ENCODE measurements around the gene HSPA4L. TPM values are rescaled to one million over a fixed set of nuclear protein-coding genes. Genes with fewer than 3 reads are reported as not detected.

HSPA4L gene
- total and polyA plus RNA-seq, 2 donors (not counting 3 experiments of a cell fraction or from before 2014, with no cell fraction given) = 1.3 to 12.4 TPM

DNA sequence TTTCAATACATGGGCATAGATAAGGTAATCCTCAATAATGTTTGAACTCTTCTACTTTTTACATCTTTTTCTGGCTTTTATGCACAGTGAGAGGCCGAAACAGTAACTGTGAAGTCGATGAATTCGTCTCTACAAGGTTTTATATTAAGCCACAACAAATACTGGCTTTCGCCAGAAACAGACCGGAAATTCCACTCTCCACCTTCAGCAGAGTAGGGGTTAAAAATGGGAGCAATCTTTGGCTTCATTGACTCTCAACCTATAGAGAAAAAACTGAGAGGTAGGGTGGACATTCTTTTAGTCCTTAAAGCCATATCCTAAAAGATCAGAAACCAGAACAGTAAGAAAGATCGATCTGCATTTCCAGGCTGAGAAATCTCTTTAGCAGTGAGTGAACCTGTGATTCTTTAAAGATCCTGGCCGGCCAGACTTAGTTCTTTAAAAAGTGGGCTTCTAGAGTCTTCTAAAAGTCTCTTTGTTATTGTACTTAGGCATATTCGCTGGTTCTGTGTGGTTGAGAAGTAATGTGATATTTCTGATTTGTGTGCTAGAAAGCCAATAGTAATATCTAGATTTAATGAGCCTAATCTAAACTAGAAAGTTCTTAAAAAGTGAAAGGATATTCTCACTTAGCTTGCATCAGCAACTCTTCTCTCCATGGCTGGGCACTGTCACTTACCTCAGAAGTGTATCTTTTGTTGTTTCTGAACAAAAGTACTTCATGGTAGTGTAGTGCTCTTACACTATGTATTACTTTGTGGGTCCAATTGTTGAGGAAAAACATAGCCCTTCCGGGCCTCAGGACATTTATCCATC, 2.0 kb downstream of the HSPA4L start:
- Histone ChIP-seq H3K36me3 (ENCODE audit: control insufficient read depth in 2 of 2, extremely low read depth in 1 of 2, insufficient read depth in 2 of 2, low read length in 2 of 2) (no peaks in the 10 kb centered on the region), H3K4me3 (replicated peaks in 1 of 3; ENCODE audit: insufficient read depth in 1 of 3, low read depth in 1 of 3, low read length in 3 of 3) (peak overlapping the region in 1 of 3 experiments; percentile 53), H3K27ac (ENCODE audit: insufficient read depth, low read depth, low read length) (no peak overlapping the region), H3K9ac (replicated peaks; ENCODE audit: extremely low read depth, insufficient read depth, low read length) (no peak overlapping the region), H3K9me3 (replicated peaks; ENCODE audit: control insufficient read depth, insufficient read depth, low read length) (no peaks in the 10 kb centered on the region), H3K27me3 (ENCODE audit: control insufficient read depth in 2 of 2, insufficient read depth in 2 of 2, low read length in 2 of 2) (peaks cover 0 to 1% of the 10 kb centered on the region in 2 experiments), H3K9me1 (replicated peaks; ENCODE audit: control insufficient read depth, extremely low read depth, insufficient read depth, low read length) (no peaks in the 10 kb centered on the region), H3K4me1 (ENCODE audit: control insufficient read depth, extremely low read depth, insufficient read depth, low read length) (peaks cover 2% of the 10 kb centered on the region), H4K20me1 (replicated peaks; ENCODE audit: control insufficient read depth, extremely low read depth, insufficient read depth, low read length) (no peaks in the 10 kb centered on the region), H3K79me2 (ENCODE audit: control insufficient read depth, insufficient read depth, low read length) (no peaks in the 10 kb centered on the region), H2AFZ (ENCODE audit: low read depth, low read length) (peak overlapping the region; percentile 8), H3K4me2 (ENCODE audit: insufficient read depth, low read length) (peak overlapping the region; percentile 41)
- BruUV-seq (replicated peaks) = no TSS peak
- TF ChIP-seq FOS (IDR thresholded peaks at IDR 0.05; ENCODE audit: borderline replicate concordance, insufficient read depth, low read length) (no peak), MAX (IDR thresholded peaks at IDR 0.05; ENCODE audit: insufficient read depth, insufficient read length) (no peak), MYC (IDR thresholded peaks at IDR 0.05; ENCODE audit: low read depth, low read length) (no peak), POLR2A (IDR thresholded peaks at IDR 0.05; ENCODE audit: low read depth, low read length) (no peak), POLR2AphosphoS5 (IDR thresholded peaks at IDR 0.05; ENCODE audit: insufficient read depth, low read depth, low read length) (no peak), JUN (IDR thresholded peaks at IDR 0.05; ENCODE audit: borderline replicate concordance, insufficient read depth, insufficient read length, low read depth) (no peak), GATA2 (IDR thresholded peaks at IDR 0.05; ENCODE audit: insufficient read depth, insufficient read length, low read depth, low read length) (no peak), EZH2 (IDR thresholded peaks at IDR 0.05; ENCODE audit: borderline replicate concordance, low read depth, low read length, severe bottlenecking) (no peak)
- TF ChIP-seq, protein P1, sequence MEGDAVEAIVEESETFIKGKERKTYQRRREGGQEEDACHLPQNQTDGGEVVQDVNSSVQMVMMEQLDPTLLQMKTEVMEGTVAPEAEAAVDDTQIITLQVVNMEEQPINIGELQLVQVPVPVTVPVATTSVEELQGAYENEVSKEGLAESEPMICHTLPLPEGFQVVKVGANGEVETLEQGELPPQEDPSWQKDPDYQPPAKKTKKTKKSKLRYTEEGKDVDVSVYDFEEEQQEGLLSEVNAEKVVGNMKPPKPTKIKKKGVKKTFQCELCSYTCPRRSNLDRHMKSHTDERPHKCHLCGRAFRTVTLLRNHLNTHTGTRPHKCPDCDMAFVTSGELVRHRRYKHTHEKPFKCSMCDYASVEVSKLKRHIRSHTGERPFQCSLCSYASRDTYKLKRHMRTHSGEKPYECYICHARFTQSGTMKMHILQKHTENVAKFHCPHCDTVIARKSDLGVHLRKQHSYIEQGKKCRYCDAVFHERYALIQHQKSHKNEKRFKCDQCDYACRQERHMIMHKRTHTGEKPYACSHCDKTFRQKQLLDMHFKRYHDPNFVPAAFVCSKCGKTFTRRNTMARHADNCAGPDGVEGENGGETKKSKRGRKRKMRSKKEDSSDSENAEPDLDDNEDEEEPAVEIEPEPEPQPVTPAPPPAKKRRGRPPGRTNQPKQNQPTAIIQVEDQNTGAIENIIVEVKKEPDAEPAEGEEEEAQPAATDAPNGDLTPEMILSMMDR (IDR thresholded peaks at IDR 0.05; ENCODE audit: extremely low read depth in 1 of 2, insufficient read depth in 1 of 2, low read depth in 1 of 2, low read length in 2 of 2) = no peak
- FAIRE-seq = no peak
- ChIA-PET POLR2A (interaction anchor here (1.5 kb wide), 1 partner anchor 181 kb away, joined by 3 read pairs; the partner anchor contains the start of genes ABHD18 and MFSD8), CTCF (no interaction called here)
- peak; percentile 7 for DNase-seq (ENCODE audit: low read depth, low spot score)
- intact Hi-C loops (cut with micrococcal nuclease) = loop anchor here (2.0 to 5.0 kb wide), 3 partner anchors 151 to 503 kb away; partner anchors contain the start of genes INTU and PGRMC2
- dilution Hi-C loops (cut with MboI; ENCODE audit: extremely low pct_ligation_motif_present, low sequenced_read_pairs) = no loop called here

All from endothelial cell of umbilical vein (primary cell).